CD4-positive, alpha-beta memory T cell (primary cell): ENCODE results near the gene ADORA3. TPM values are rescaled to one million over a fixed set of nuclear protein-coding genes. Genes with fewer than 3 reads are reported as not detected.

ENCODE experiments used
- CTCF ChIA-PET: fragments of 350-600 bp; sonication (Branson Sonifier 250); formaldehyde crosslinking; loops from one replicate; lab custom pipeline; 2021; ENCODE audit warnings: inconsistent platforms; ENCODE audit not compliant: partially characterized antibody; lab: Charles Lee
- POLR2A ChIA-PET: fragments of 350-600 bp; sonication (Branson Sonifier 250); formaldehyde crosslinking; loops from one replicate; lab custom pipeline; 2021; ENCODE audit not compliant: partially characterized antibody; lab: Charles Lee
- DNase-seq, 5 donors: peaks; one replicate each; pipeline versions ENCODE4 v3.0.0 to v3.0.0-alpha.2; 2020 to 2022; ENCODE audit warnings: mixed read lengths in 1 of 5
- H3K27ac ChIP-seq: one replicate; pipeline ENCODE4 v1.7.0; 2013; ENCODE audit warnings: low read depth, low read length
- H3K27me3 ChIP-seq: 2 replicates; pipeline ENCODE4 v1.7.0; 2013; ENCODE audit warnings: mild to moderate bottlenecking, low read length, moderate library complexity; ENCODE audit not compliant: insufficient read depth
- H3K36me3 ChIP-seq: 2 replicates; pipeline ENCODE4 v1.7.0; 2013; ENCODE audit warnings: mild to moderate bottlenecking, low read length, moderate library complexity; ENCODE audit not compliant: insufficient read depth
- H3K4me1 ChIP-seq: 2 replicates; pipeline ENCODE4 v1.7.0; 2013; ENCODE audit warnings: mild to moderate bottlenecking, low read length, moderate library complexity; ENCODE audit not compliant: insufficient read depth
- H3K4me3 ChIP-seq, 2 donors: one replicate each; pipeline ENCODE4 v1.7.0; 2013; ENCODE audit warnings: low read length in 2 of 2, mild to moderate bottlenecking in 1 of 2
- H3K9me3 ChIP-seq, 2 donors: one replicate each; pipeline ENCODE4 v1.7.0; 2013; ENCODE audit warnings: low read length in 2 of 2, control low read depth in 1 of 2; ENCODE audit not compliant: control insufficient read depth in 1 of 2
- H3K27ac Mint-ChIP-seq, 7 donors: one replicate each; pipeline ENCODE4 v1.8.0; 2020 to 2021; ENCODE audit warnings: mixed read lengths in 7 of 7, mild to moderate bottlenecking in 6 of 7, inconsistent platforms in 3 of 7, moderate library complexity in 3 of 7
- H3K27me3 Mint-ChIP-seq, 2 donors: one replicate each; pipeline ENCODE4 v1.8.0; 2020 to 2021; ENCODE audit warnings: mixed read lengths in 2 of 2
- H3K36me3 Mint-ChIP-seq, 2 donors: one replicate each; pipeline ENCODE4 v1.8.0; 2020 to 2021; ENCODE audit warnings: mixed read lengths in 2 of 2, inconsistent platforms in 1 of 2, mild to moderate bottlenecking in 1 of 2
- H3K4me1 Mint-ChIP-seq, 4 donors: one replicate each; pipeline ENCODE4 v1.8.0; 2020 to 2021; ENCODE audit warnings: mixed read lengths in 4 of 4, mild to moderate bottlenecking in 1 of 4
- H3K4me3 Mint-ChIP-seq, 8 donors: one replicate each; pipeline ENCODE4 v1.8.0; 2020 to 2021; ENCODE audit warnings: mixed read lengths in 8 of 8, mild to moderate bottlenecking in 7 of 8, moderate library complexity in 6 of 8, inconsistent platforms in 3 of 8
- H3K9me3 Mint-ChIP-seq, 8 donors: one replicate each; pipeline ENCODE4 v1.8.0; 2020 to 2021; ENCODE audit warnings: mixed read lengths in 8 of 8, mild to moderate bottlenecking in 5 of 8, inconsistent platforms in 3 of 8, moderate library complexity in 1 of 8
- intact Hi-C: fragments of 100-400 bp; cut with micrococcal nuclease; formaldehyde crosslinking; loops from one replicate; pipeline ENCODE4 v1.15.1; 2023
- polyA plus RNA-seq, 2 donors: library from polyadenylated mRNA; unstranded; fragments of 300-500 nt; fragmentation: Illumina TruSeq; gene quantifications; one replicate each; pipeline ENCODE4 v1.2.3, GENCODE V29; 2021
- total RNA-seq, 2 experiments: library from RNA; stranded (reverse); gene quantifications; one replicate each; pipeline ENCODE4 v1.2.3, GENCODE V29; 2021

The ADORA3 gene
- total and polyA plus RNA-seq, 4 experiments from 2014 or later = 0.41 to 0.46 (median 0.42) TPM; not detected in 1

- Histone ChIP-seq H3K27me3 (no peaks in the 10 kb centered on the region), H3K4me3 (no peak overlapping the region), H3K9me3 (no peaks in the 10 kb centered on the region), H3K4me1 (peaks cover 29% of the 10 kb centered on the region), H3K27ac (no peak overlapping the region), H3K36me3 (peaks cover 5% of the 10 kb centered on the region)
- no peak overlapping the region for H3K4me3 Mint-ChIP-seq
- peaks cover 39% of the 10 kb centered on the region in 2 donors for H3K36me3 Mint-ChIP-seq
- H3K9me3 Mint-ChIP-seq = no peaks in the 10 kb centered on the region
- ChIA-PET POLR2A (interaction anchor here (1.1 to 2.6 kb wide), 4 partner anchors 11 to 128 kb away, joined by 3 to 9 read pairs (median 5); partner anchors contain the start of gene WDR77), CTCF (interaction anchor here (1.3 to 2.4 kb wide), 4 partner anchors 8 to 42 kb away, joined by 3 to 9 read pairs (median 4); partner anchors contain the start of gene C1orf162)
- peaks cover 6 to 22% (median 18%) of the 10 kb centered on the region in 4 donors for H3K4me1 Mint-ChIP-seq
- peak overlapping the region in 1 of 7 donors; percentile 8 for H3K27ac Mint-ChIP-seq
- intact Hi-C loops = no loop called here
- no peak for DNase-seq
- H3K27me3 Mint-ChIP-seq = no peaks in the 10 kb centered on the region
These were observed 37.7 kb downstream of the ADORA3 start for GRCh38 chr1:111465754-111466153.

- H3K4me3 Mint-ChIP-seq = no peak overlapping the region
- intact Hi-C loops = no loop called here
- H3K36me3 Mint-ChIP-seq = peaks cover 53 to 58% of the 10 kb centered on the region in 2 donors
- H3K27ac ChIP-seq = no peak overlapping the region
- no peak overlapping the region for H3K4me3 ChIP-seq
- peaks cover 25% of the 10 kb centered on the region for H3K36me3 ChIP-seq
- H3K27me3 Mint-ChIP-seq = no peaks in the 10 kb centered on the region
- H3K9me3 Mint-ChIP-seq = no peaks in the 10 kb centered on the region
- H3K4me1 ChIP-seq = peaks cover 3% of the 10 kb centered on the region
- H3K27ac Mint-ChIP-seq = peak overlapping the region in 4 of 7 donors; percentile 22 to 68 (median 36)
- DNase-seq = no peak
- ChIA-PET POLR2A (interaction anchor here (0.7 to 3.2 kb wide), 3 partner anchors 13 to 51 kb away, joined by 3 to 16 read pairs (median 3); no protein-coding TSS in a partner anchor), CTCF (interaction anchor here (0.7 to 2.0 kb wide), 6 partner anchors 10 to 248 kb away, joined by 3 to 5 read pairs (median 4); no protein-coding TSS in a partner anchor)
- no peaks in the 10 kb centered on the region for H3K27me3 ChIP-seq
- H3K4me1 Mint-ChIP-seq = peaks cover 8 to 26% (median 19%) of the 10 kb centered on the region in 4 donors
- no peaks in the 10 kb centered on the region for H3K9me3 ChIP-seq
These were observed 40.3 kb downstream of the ADORA3 start for GRCh38 chr1:111463029-111463683.

GRCh38 chr1:111462370-111463028 is 40.9 kb downstream of the ADORA3 start:
- Mint-ChIP-seq H3K27ac (peak overlapping the region in 1 of 7 donors; percentile 41), H3K27me3 (no peaks in the 10 kb centered on the region), H3K36me3 (peaks cover 57 to 65% of the 10 kb centered on the region in 2 donors), H3K4me3 (no peak overlapping the region), H3K4me1 (peaks cover 11 to 28% (median 17%) of the 10 kb centered on the region in 4 donors), H3K9me3 (no peaks in the 10 kb centered on the region)
- Histone ChIP-seq H3K9me3 (no peaks in the 10 kb centered on the region), H3K4me3 (no peak overlapping the region), H3K27me3 (no peaks in the 10 kb centered on the region), H3K27ac (no peak overlapping the region), H3K36me3 (peaks cover 30% of the 10 kb centered on the region), H3K4me1 (no peaks in the 10 kb centered on the region)
- no peak for DNase-seq
- intact Hi-C loops = no loop called here
- ChIA-PET POLR2A (interaction anchor here (0.7 to 3.2 kb wide), 4 partner anchors 14 to 50 kb away, joined by 3 to 16 read pairs (median 3); partner anchors contain the start of genes ADORA3 and TMIGD3), CTCF (interaction anchor here (1.0 to 2.0 kb wide), 5 partner anchors 10 to 45 kb away, joined by 3 to 5 read pairs (median 4); no protein-coding TSS in a partner anchor)

GRCh38 chr1:111461765-111462164 is 41.7 kb downstream of the ADORA3 start:
- Histone ChIP-seq H3K9me3 (no peaks in the 10 kb centered on the region), H3K27me3 (no peaks in the 10 kb centered on the region), H3K4me3 (no peak overlapping the region), H3K36me3 (peaks cover 36% of the 10 kb centered on the region), H3K27ac (no peak overlapping the region), H3K4me1 (no peaks in the 10 kb centered on the region)
- H3K36me3 Mint-ChIP-seq = peaks cover 62 to 72% of the 10 kb centered on the region in 2 donors
- CTCF ChIA-PET = interaction anchor here (1.0 to 2.0 kb wide), 4 partner anchors 9 to 46 kb away, joined by 3 to 4 read pairs (median 4); no protein-coding TSS in a partner anchor
- intact Hi-C loops = no loop called here
- H3K27me3 Mint-ChIP-seq = no peaks in the 10 kb centered on the region
- POLR2A ChIA-PET = interaction anchor here (0.7 to 3.2 kb wide), 3 partner anchors 9 to 42 kb away, joined by 3 to 16 read pairs (median 5); partner anchors contain the start of genes ADORA3 and TMIGD3
- no peaks in the 10 kb centered on the region for H3K9me3 Mint-ChIP-seq
- peaks cover 11 to 32% (median 16%) of the 10 kb centered on the region in 4 donors for H3K4me1 Mint-ChIP-seq
- H3K27ac Mint-ChIP-seq = no peak overlapping the region
- no peak for DNase-seq
- H3K4me3 Mint-ChIP-seq = no peak overlapping the region

- CTCF ChIA-PET = no interaction called here
- Histone ChIP-seq H3K4me3 (no peak overlapping the region), H3K4me1 (peaks cover 55% of the 10 kb centered on the region), H3K9me3 (no peaks in the 10 kb centered on the region), H3K36me3 (peaks cover 61% of the 10 kb centered on the region), H3K27ac (no peak overlapping the region), H3K27me3 (no peaks in the 10 kb centered on the region)
- Mint-ChIP-seq H3K4me1 (peaks cover 41 to 64% (median 53%) of the 10 kb centered on the region in 4 donors), H3K9me3 (no peaks in the 10 kb centered on the region), H3K27me3 (no peaks in the 10 kb centered on the region), H3K27ac (peak overlapping the region in 4 of 7 donors; percentile 42 to 75 (median 60)), H3K4me3 (no peak overlapping the region), H3K36me3 (peaks cover 56 to 80% of the 10 kb centered on the region in 2 donors)
- no peak for DNase-seq
- POLR2A ChIA-PET = no interaction called here
- intact Hi-C loops = no loop called here
These were observed 47.8 kb downstream of the ADORA3 start for GRCh38 chr1:111455642-111456031.

- H3K27me3 Mint-ChIP-seq = no peaks in the 10 kb centered on the region
- intact Hi-C loops = no loop called here
- DNase-seq = no peak
- H3K36me3 Mint-ChIP-seq = peaks cover 54 to 79% of the 10 kb centered on the region in 2 donors
- Histone ChIP-seq H3K27ac (no peak overlapping the region), H3K9me3 (no peaks in the 10 kb centered on the region), H3K27me3 (no peaks in the 10 kb centered on the region), H3K4me1 (peaks cover 60% of the 10 kb centered on the region), H3K36me3 (peaks cover 61% of the 10 kb centered on the region), H3K4me3 (no peak overlapping the region)
- H3K4me3 Mint-ChIP-seq = peak overlapping the region in 7 of 8 donors; percentile 3 to 59 (median 28)
- H3K9me3 Mint-ChIP-seq = no peaks in the 10 kb centered on the region
- CTCF ChIA-PET = interaction anchor here (0.8 kb wide), 1 partner anchor 14 kb away, joined by 3 read pairs; no protein-coding TSS in a partner anchor
- peaks cover 43 to 70% (median 57%) of the 10 kb centered on the region in 4 donors for H3K4me1 Mint-ChIP-seq
- POLR2A ChIA-PET = no interaction called here
- peak overlapping the region in 6 of 7 donors; percentile 16 to 79 (median 54) for H3K27ac Mint-ChIP-seq
These were observed 48.4 kb downstream of the ADORA3 start for GRCh38 chr1:111454859-111455641.
